NCI-H460 (cell line): ENCODE data around the gene B3GNT7. TPM values are rescaled to one million over a fixed set of nuclear protein-coding genes. Genes with fewer than 3 reads are reported as not detected.
"Not testable (repeated sequence)": the region's sequence is repeated elsewhere in the genome, so short reads cannot be mapped to it uniquely, and the experiment has no call there.

Source experiments
- DNase-seq: peaks from one replicate; pipeline ENCODE4 v3.0.0-alpha.2; 2016; ENCODE audit warnings: low read depth; ENCODE audit errors: extremely low read depth
- polyA plus RNA-seq: library from polyadenylated mRNA; depleted of rRNA; stranded (reverse); fragments of >200 nt; gene quantifications from 2 replicates; pipeline ENCODE4 v1.2.3, GENCODE V29; 2014; cell fraction: nucleus; rRNA removed
- total RNA-seq: library from RNA; depleted of rRNA; stranded (reverse); fragments of >200 nt; shearing (Covaris generic); gene quantifications from 2 replicates; pipeline ENCODE4 v1.2.3, GENCODE V29; 2014; rRNA removed

B3GNT7 gene, protein sequence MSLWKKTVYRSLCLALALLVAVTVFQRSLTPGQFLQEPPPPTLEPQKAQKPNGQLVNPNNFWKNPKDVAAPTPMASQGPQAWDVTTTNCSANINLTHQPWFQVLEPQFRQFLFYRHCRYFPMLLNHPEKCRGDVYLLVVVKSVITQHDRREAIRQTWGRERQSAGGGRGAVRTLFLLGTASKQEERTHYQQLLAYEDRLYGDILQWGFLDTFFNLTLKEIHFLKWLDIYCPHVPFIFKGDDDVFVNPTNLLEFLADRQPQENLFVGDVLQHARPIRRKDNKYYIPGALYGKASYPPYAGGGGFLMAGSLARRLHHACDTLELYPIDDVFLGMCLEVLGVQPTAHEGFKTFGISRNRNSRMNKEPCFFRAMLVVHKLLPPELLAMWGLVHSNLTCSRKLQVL
- not detected in 2 replicates for total RNA-seq
- polyA plus RNA-seq = 0.02 TPM in 1 of 2 replicates, not detected in the other

DNA sequence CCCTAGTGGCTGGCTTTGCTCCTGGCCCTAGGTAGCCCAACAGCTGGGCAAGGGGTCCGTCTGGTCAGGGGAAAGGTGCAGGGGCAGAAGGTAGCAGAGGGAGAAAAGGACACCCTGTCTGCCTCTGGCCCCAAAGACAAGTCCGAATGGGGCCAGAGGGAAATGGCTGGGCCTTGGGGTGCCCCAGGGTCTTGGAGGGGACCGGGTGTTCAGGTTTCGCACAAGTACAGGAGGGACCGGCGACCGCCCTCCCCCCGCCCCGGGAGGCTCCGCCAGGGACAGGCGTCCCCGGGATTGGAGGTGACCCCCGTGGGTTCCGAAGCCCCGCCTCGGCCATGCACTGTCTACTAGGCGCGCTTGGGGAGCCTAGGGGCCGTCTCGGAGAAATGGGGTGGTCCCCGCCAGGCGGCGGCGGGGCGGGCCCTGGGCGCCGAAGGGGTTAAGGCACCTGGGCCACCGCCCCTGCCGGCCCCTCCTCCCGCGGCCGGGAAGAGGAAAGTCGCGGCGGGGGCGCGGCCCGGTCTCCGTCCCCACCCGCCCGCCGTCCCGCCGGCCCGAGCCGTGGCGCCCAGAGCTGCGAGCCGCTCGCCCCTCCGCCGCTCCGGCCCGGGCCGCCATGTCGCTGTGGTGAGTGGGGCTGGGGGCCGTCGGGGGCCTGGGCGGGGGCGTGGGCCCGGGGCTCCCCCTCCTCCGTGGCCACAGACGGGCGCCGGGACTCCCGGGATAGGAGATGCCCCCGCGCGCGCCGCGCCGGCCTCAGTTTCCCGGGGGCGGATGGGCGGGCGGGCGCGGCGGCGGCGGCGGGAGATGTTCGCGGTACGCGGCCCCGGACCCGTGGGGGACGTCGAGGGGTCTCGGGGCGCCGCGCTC, at the start of gene B3GNT7:
Gene B3GNT7, plus strand, starts transcription at position 523 of the 870 bp plus-strand sequence. Its CDS starts 94 bp downstream, at position 617.
- DNase-seq = no peak

DNA sequence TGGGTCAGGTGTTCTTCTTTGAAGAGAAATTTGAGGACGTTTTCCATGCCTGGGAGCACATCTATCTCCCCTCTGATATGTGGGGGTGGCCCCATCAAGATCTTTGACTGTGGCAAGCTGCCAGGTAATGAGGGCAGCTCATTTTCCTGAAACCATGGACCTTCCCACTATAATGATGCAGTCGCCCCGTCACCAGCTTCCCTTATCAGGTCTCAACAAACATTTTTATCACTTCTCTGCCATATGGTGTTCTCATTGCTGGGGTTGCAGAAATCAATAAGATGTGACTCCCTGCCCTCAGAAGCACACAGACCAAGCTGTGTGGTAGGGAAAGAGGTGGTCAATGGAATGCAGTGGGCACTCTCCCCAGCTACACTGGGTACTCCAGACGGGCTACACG, 48.4 kb upstream of the B3GNT7 start:
- no peak for DNase-seq

DNA sequence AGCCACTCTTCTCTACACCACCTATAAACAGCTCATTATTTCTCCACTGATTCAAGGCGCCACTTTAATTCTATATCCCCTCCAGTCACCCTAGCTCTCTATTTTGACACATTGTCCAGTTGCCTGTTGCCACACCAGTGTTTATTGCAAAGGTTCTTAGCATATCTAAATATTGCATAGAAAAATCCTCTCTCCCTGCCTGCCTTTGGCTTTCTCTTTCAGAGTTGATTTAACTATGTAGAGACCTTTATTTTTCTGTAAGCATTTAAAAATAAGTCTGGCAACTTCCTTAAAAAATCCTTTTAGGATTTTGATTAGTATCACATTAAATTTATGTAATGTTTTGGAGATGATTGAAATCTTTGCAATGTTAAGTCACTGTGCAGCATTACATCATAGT, 47.9 kb upstream of the B3GNT7 start:
- no peak for DNase-seq

DNA sequence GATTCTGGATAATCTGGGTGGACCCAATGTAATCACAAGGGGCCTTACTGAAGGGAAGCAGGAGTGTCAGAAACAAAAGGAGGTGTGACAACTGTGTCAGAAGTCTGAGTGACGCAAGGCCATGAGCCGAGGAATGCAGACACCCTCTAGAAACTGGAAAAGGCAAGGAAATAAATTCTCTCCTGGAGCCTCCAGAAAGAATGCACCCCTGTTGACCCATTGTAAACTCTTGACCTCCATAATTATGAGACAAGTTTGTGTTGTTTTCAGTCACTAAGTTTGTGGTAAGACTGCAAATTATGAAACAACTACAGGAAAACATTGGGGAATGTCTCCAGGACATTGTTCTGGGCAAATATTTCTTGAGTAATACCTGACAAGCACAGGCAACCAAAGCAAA, 47.3 kb upstream of the B3GNT7 start:
- no peak for DNase-seq

DNA sequence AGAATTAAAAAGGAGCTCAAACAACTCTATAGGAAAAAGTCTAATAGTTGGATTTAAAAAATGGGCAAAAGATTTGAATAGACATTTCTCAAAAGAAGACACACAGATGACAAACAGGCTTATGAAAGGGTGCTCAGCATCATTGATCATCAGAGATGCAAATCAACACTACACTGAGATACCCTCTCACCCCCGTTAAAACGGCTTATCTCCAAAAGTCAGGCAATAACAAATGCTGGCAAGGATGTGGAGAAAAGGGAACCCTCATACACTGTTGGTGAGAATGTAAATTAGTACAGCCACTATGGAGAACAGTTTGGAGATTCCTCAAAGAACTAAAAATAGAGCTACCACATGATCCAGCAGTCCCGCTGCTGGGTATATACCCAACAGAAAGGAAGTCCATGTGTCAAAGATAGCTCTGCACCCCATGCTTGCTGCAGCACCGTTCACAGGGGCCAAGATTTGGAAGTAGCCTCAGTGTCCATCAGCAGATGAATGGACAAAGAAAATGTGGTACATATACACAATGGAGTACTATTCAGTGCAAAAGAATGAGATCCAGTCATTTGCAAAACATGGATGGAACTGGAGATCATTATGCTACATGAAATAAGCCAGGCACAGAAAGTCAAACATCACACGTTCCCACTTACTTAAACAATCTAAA, 46.7 kb upstream of the B3GNT7 start:
- DNase-seq = no peak

DNA sequence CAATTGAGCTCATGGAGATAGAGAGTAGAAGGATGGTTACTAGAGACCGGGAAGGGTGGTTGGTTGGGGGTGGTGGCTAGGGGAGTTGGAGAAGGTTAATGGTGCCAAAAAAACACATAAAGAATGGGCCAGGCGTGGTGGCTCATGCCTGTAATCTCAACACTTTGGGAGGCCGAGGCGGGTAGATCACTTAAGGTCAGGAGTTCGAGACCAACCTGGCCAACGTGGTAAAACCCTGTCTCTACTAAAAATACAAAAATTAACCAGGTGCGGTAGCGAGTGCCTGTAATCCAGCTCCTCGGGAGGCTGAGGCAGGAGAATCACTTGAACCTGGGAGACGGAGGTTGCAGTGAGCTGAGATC, 46.2 kb upstream of the B3GNT7 start:
- not testable (repeated sequence) for DNase-seq

DNA sequence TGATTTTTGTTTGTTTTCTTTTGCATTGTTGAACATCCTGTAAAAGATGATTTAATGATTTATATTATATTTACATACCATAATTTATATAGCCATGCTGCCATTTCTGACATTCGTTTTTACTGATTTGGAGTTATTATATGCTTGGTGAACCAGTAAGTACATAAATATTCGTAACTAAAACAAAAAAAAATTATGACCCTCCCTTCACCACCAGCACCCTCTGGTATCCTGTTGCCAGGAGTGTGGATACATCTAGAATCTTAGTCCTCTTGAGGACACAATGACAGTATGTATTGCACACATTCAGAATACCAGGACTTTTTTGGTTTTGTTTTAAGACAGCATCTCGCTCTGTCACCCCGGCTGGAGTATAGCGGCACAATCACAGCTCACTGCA, 43.9 kb upstream of the B3GNT7 start:
- DNase-seq = no peak

DNA sequence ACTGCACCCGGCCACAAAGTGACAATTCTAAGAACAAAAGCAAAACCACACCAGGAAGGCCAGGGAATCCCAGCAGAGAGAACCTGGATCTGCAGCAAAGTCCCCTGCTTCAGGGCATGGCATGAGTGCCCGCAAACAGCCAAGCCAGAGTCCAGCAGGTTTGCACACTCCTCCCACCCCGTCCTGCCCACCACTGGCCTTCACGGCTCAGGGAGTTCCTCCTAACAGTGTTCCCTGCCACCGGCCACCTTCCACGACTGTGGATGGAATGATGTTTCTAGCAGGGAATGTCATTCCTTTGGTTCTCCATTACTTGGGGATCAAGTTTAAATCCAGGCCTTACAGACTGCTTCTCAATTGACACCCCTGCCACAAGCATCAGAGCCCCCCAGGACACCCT, 42.0 kb upstream of the B3GNT7 start:
- DNase-seq = no peak

DNA sequence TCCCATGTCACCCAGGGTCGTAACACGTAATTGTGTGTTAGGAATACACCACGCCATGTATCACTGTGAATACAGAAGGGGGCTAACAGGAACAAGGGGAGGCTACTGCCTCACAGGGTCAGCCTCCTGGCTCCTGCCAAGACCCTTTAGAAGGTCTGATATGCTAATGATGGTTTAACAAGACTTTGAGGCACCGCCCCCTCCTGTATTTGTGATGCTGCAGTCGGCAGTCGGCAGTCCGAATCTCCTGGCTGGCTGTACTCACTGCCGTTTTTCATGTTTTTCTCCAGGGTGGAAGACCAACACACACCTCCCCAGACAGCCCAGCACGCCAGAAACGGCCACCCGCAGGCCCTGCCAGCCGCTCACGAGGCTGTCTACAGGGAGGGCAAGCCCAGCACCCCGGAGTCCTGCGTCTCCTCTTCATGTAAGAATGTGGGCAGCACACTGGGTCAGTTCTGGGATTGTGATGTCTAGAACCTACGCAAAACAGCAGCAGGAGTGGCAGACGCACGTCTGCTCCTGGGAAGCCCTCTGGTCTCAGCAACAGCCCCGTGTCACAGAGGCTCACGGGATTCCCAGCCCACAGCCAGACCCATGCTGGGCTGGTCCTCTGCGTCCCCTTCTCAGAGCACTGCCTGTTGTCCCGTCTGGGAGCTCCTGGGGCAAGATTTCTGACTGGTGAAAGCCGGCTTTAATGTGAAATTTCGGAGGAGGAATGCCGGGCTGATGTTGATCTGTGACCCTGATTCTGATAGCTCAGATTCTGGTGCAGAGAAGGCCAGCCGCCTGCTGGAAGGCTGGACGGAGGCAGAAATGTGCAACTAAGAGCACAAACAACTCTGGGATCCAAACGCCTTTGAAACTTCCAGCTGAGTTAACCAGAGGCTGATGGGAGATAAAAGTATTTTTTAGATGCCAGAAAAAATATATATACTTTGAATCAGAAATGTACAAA, 39.7 kb upstream of the B3GNT7 start:
- DNase-seq = no peak

DNA sequence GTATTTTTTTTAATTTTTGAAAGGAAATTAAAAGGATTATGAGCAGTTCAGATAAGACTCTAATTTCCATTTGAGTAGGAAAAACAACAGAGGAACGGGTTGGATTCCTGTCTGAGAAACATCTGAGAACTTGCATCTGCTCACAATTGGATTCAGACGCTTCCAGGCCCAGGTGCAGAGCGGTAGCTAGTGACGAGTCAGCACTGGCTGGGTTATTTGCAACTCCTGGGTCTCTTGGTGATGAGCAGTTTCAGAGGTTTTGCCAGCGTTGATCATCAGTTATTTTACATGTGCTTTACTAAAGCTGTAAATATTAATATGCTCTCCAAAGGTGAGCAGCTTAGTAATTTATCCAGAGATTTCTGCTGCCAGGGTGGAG, 39.1 kb upstream of the B3GNT7 start:
- no peak for DNase-seq

DNA sequence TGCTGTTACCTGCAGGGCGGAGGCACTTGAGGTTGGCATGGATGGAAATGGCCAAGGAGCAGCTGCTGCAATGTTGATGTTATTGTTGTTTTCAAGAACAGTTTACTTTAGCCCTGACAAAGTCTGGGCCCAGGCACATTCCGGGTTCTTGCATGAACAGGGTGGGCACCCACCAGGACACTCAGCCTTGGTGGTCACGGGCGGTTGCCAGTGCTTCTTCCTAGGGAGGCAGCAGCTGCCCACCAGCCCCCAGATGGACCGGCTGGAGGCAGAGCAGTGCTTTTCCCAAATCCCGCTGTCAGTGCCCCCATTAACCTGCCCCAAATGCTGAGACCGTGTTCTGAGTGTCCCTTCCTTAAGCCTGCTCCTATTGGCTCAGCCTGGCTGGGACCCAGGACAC, 38.5 kb upstream of the B3GNT7 start:
- no peak for DNase-seq

DNA sequence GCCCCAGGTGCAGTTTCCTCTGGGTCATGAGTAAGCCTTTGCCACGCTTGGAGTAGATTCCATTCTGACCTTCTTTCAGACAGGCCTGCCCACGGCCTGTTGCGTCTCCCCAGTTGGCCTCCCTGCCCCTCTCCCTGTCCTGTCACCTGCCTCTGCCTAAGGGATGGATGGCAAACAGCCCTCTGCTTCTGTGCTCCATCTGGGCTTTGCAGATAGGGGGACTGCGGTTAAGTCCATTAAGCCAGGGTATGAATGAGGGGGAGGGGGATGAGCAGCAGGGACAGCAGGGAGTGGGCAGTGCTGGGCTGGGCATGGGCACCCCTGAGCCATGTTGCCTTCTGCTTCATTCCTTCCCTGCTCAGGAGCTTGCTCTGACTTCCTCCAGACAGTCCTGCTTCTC, 37.6 kb upstream of the B3GNT7 start:
- DNase-seq = no peak

DNA sequence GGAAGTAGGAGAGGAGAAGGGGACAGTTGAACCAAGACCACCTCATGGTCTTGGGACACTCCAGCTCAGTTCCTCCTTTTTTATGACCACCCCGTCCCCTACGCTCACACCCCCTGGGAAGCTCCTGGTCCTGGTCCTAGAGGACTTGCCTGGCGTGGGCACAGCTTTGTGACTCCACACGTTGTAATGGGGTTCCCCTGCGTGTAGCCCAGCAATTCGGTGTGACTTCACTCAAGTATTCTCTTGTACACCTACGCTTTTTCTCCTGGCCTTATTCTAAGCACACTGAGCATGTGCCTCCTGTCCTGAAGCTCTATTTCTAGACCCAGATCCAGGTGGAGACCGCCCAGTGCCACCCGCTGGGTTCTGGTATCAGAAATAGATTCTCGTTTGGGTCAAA, 36.1 kb upstream of the B3GNT7 start:
- DNase-seq = no peak

DNA sequence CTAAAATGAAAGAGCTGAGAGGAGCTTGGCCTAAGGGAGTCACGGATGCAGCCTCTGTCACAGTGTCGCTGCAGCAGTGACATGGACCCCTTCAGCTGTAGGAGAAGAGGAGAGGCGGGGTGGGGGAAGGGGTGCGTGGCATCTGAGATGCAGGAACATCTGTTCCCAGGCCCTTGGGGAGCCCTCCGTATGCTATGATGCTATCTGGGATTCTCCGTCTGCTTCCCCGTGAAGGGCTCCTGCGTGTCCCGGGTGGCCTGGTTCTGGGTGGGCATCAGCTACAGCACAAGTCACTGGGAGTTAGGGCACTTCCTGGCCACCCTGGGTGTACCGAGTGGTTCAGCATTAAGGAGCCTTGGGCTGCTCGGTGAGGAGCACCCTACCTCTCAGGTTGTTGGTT, 35.6 kb upstream of the B3GNT7 start:
- no peak for DNase-seq

DNA sequence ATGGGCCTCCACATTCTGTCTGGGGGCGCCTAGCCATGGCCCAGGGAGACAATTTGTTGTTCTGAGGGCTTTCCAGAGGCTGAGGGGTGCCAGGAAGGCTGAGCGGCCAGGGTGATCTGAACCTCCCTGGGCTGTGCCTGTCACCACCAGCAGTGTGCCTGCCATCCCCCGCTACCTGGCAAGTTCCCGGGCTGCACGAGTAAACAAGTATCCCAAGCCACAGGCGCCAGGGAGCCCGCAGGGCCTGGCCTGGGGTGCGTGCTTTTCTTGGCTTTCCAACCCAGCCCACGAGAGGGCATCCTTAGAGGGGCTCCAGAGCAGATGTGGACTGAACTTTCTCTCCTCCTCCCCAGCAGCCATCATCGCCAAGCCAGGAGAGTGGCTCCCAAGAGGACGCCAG, 35.1 kb upstream of the B3GNT7 start:
- no peak for DNase-seq

DNA sequence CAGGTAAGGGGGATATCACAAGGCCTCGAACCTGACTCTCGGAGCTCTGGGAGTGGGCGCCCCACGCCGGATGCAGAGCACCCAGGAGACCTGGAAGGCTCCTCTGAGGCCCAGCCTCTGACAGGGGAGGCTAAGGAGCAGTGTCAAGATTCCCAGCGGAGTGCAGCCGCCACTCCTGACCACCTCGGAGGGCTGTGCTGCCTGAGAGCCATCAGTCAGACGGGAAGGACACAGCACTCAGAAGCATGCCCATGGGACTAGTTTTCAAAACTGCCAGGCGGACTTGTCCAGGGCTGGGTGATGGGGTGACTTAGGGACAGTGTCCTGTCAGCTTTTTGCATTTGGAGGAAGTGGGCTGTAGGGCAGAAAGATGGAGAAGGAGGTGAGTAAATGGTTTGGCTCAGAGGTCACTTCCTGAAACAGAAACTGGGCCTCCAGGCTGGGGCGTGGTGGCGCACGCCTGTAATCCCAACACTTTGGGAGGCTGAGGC, 34.6 kb upstream of the B3GNT7 start:
- no peak for DNase-seq

DNA sequence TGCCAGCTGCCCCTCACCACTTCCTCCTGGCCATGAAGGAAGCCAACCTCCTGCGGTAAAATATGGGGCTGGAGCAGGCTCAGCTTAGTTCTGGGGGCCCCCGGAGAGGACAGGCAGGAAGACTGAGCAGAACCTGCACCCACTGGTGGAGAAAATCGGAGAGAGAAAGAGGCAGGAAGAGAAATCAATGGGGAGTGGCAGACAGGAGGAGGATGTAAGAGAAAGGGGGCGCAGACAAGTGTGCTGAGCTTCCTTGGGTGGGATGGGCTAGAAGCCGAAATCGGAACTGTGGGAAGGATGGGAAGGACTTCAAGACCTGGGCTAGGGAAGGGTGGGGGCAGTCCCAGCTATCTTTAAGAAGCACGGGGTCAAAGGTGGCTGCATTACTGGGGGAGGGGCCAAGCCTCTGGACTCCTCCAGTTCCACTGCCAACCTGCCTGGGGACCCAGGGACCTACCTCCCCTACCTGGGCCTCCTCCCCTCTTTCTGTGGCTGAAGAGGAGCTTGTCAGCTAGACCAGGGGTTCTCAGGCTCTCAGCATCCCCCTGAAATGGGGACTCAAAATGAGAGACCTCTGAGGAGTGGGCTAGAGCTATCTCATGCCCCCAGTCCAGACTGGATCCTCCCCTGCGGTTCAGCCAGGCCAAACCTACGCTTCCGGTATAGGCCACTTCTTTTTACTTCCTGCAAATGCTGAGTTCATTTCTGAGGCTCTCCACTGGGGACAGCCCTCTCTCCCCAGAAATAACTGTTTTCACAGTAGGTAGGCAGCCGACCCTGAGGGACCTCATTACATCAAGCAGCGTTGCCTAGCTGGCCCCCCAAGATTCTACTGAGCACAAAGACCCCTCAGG, 33.6 kb upstream of the B3GNT7 start:
- no peak for DNase-seq

DNA sequence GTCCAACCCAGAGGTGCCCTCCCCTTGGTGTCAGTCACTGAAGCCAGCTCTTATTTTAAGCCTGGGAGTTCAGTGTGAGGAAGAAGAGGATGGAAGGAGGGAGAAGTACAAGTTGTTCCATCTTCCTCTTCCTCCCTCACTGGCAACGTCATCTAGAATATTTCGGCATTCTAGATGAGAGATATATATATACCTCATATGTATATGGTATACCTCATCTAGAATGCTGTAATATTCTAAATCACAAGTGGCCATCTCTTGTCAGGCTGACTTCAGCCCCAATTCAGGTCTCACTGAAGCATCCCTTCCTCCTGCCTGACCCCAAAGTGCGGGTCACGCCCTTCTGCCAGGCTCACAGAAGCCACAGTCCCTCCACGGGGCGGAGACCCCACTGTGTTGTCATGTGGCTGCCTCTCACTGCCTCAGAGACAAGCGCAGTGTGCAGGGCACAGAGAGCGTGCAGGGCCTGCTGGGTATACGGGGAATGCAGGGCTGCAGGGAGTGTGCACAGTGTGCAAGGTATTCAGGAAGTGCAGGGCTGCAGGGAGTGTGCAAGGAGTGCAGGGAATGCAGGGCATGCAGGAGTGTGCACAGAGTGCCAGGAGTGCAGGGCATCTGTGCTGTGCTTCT, 32.8 kb upstream of the B3GNT7 start:
- DNase-seq = no peak

DNA sequence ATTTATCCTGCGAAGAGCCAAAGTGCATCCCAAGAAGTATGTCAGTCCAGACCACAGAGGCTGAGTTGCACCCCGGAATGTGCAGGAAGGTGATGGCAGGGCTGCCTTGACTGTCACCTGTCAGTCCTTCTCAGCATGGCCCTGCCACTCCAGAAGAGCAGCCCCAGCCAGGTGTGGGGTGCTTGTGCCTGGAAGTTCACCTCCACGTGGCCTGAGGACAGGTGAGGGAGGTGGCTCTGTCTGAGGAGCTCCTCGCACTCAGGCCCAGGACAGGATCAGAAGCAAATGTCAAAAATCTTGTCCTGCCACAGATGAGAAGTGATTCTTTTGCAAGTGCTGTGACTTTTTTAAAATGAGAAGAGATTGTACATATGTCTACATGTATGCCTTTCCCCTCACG, 31.4 kb upstream of the B3GNT7 start:
- no peak for DNase-seq
